ENCODE measurements around the gene TECPR1.

DNA sequence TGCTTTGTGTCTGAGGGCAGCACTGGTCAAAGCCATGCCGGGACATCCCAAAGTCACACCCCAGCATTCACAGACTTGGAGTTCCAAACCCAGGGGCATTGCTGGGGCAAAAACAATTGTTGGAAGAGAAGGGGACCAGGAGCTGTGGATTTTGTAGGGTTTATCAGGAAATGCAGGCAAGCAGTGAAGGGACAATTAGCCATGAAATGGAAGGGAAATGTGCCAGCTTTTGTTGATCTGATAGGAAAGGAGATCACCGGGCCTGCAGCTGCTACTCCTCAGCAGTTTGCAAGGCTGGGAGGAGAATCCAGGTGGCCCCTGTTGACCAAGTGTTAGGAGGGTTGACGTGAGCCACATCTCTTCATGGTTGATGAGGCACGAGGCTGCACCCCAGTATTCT lies 26.9 kb upstream of the TECPR1 start:
- TF ChIP-seq, protein P1, sequence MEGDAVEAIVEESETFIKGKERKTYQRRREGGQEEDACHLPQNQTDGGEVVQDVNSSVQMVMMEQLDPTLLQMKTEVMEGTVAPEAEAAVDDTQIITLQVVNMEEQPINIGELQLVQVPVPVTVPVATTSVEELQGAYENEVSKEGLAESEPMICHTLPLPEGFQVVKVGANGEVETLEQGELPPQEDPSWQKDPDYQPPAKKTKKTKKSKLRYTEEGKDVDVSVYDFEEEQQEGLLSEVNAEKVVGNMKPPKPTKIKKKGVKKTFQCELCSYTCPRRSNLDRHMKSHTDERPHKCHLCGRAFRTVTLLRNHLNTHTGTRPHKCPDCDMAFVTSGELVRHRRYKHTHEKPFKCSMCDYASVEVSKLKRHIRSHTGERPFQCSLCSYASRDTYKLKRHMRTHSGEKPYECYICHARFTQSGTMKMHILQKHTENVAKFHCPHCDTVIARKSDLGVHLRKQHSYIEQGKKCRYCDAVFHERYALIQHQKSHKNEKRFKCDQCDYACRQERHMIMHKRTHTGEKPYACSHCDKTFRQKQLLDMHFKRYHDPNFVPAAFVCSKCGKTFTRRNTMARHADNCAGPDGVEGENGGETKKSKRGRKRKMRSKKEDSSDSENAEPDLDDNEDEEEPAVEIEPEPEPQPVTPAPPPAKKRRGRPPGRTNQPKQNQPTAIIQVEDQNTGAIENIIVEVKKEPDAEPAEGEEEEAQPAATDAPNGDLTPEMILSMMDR (conservative IDR thresholded peaks at IDR 0.05; ENCODE audit: low read depth, low read length): no peak
- TF ChIP-seq MAZ (IDR thresholded peaks at IDR 0.05; ENCODE audit: borderline replicate concordance, low read depth, low read length): no peak
- TF ChIP-seq POLR2A (IDR thresholded peaks at IDR 0.05; ENCODE audit: low read depth, low read length): no peak
- TF ChIP-seq RAD21 (IDR thresholded peaks at IDR 0.05; ENCODE audit: low read length): no peak
- no peak for TF ChIP-seq SMC3 (IDR thresholded peaks at IDR 0.05; ENCODE audit: low read depth, low read length)
- no peak for TF ChIP-seq NFE2L2 (IDR thresholded peaks at IDR 0.05; ENCODE audit: low read depth, low read length)
- no peak for TF ChIP-seq CHD1 (IDR thresholded peaks at IDR 0.05; ENCODE audit: low read depth, low read length)
- TF ChIP-seq, protein P2, sequence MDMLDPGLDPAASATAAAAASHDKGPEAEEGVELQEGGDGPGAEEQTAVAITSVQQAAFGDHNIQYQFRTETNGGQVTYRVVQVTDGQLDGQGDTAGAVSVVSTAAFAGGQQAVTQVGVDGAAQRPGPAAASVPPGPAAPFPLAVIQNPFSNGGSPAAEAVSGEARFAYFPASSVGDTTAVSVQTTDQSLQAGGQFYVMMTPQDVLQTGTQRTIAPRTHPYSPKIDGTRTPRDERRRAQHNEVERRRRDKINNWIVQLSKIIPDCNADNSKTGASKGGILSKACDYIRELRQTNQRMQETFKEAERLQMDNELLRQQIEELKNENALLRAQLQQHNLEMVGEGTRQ (IDR thresholded peaks at IDR 0.05; ENCODE audit: low read depth, low read length): no peak

Measured in IMR-90 (cell line).